IMR-90 (cell line): ENCODE data around the gene ISOC2. TPM values are rescaled to one million over a fixed set of nuclear protein-coding genes. Genes with fewer than 3 reads are reported as not detected.

ENCODE experiments used
- ATAC-seq: fragments of 200-7000 bp; cut with Tn5 transposase; 2 replicates; pipeline ENCODE4 v1.9.1; 2020; ENCODE audit warnings: low read depth, mild to moderate bottlenecking, moderate library complexity
- BruUV-seq: library from RNA; stranded (reverse); fragments of 400-500 nt; replicated peaks from 2 replicates; lab custom pipeline; 2021; lab: Mats Ljungman, UMichigan
- CTCF ChIA-PET: fragments of 300-600 bp; formaldehyde crosslinking; extraction: SDS; loops from one replicate; lab custom pipeline; 2021; ENCODE audit warnings: antibody characterized with exemption; lab: Yijun Ruan, JAX
- POLR2A ChIA-PET: fragments of 300-600 bp; sonication (Branson Sonifier 250); formaldehyde crosslinking; loops from one replicate; lab custom pipeline; 2022; ENCODE audit warnings: antibody characterized with exemption; ENCODE audit not compliant: unreplicated experiment; lab: Charles Lee
- DNase-seq: peaks from one replicate; pipeline ENCODE4 v3.0.0; 2013
- H2AFZ ChIP-seq: replicated peaks from 2 replicates; pipeline ENCODE3; 2013; ENCODE audit warnings: low read length, mild to moderate bottlenecking; ENCODE audit not compliant: poor library complexity
- H2AK5ac ChIP-seq: 2 replicates; pipeline ENCODE4 v1.6.1; 2013; ENCODE audit warnings: low read depth, low read length, inconsistent platforms
- H2AK9ac ChIP-seq: replicated peaks from 2 replicates; pipeline ENCODE3; 2013; ENCODE audit warnings: mild to moderate bottlenecking, low read depth, low read length, moderate library complexity; ENCODE audit not compliant: poor library complexity
- H2BK120ac ChIP-seq: 2 replicates; pipeline ENCODE4 v1.6.1; 2013; ENCODE audit warnings: low read depth, low read length, inconsistent platforms
- H2BK15ac ChIP-seq: 3 replicates; pipeline ENCODE4 v1.6.1; 2013; ENCODE audit warnings: low read depth, low read length, inconsistent platforms
- H2BK20ac ChIP-seq: 2 replicates; pipeline ENCODE4 v1.6.1; 2013; ENCODE audit warnings: low read depth, mild to moderate bottlenecking, inconsistent platforms, low read length, moderate library complexity
- H2BK5ac ChIP-seq: 2 replicates; pipeline ENCODE4 v1.6.1; 2013; ENCODE audit warnings: mild to moderate bottlenecking, low read depth, low read length, inconsistent platforms; ENCODE audit not compliant: poor library complexity, severe bottlenecking
- H3K14ac ChIP-seq: replicated peaks from 2 replicates; pipeline ENCODE4 v1.6.1; 2013; ENCODE audit warnings: low read depth, low read length, inconsistent platforms
- H3K18ac ChIP-seq: 2 replicates; pipeline ENCODE4 v1.6.1; 2013; ENCODE audit warnings: low read depth, low read length, control low read depth
- H3K23ac ChIP-seq: 2 replicates; pipeline ENCODE4 v1.6.1; 2013; ENCODE audit warnings: low read depth, low read length, inconsistent platforms
- H3K27ac ChIP-seq: 2 replicates; pipeline ENCODE4 v1.5.1; 2013; ENCODE audit warnings: mild to moderate bottlenecking, control low read depth, low read length; ENCODE audit not compliant: insufficient read depth
- H3K27me3 ChIP-seq: 2 replicates; pipeline ENCODE4 v1.6.1; 2013; ENCODE audit warnings: low read length; ENCODE audit not compliant: control insufficient read depth, insufficient read depth
- H3K36me3 ChIP-seq: 2 replicates; pipeline ENCODE4 v1.6.1; 2013; ENCODE audit warnings: low read length, mixed read lengths; ENCODE audit not compliant: control insufficient read depth, insufficient read depth
- H3K4ac ChIP-seq: 2 replicates; pipeline ENCODE4 v1.6.1; 2013; ENCODE audit warnings: low read depth, low read length, inconsistent platforms
- H3K4me1 ChIP-seq: 2 replicates; pipeline ENCODE4 v1.6.1; 2013; ENCODE audit warnings: low read length, mixed read lengths; ENCODE audit not compliant: control insufficient read depth, insufficient read depth
- H3K4me2 ChIP-seq: 2 replicates; pipeline ENCODE4 v1.6.1; 2013; ENCODE audit warnings: low read depth, mild to moderate bottlenecking, control low read depth, low read length, moderate library complexity
- H3K4me3 ChIP-seq: 2 replicates; pipeline ENCODE4 v1.5.1; 2013; ENCODE audit warnings: low read depth, mild to moderate bottlenecking, control low read depth, low read length, moderate library complexity; ENCODE audit not compliant: insufficient read depth
- H3K56ac ChIP-seq: 2 replicates; pipeline ENCODE4 v1.6.1; 2013; ENCODE audit warnings: low read length, inconsistent platforms; ENCODE audit not compliant: insufficient read depth; ENCODE audit errors: extremely low read depth
- H3K79me1 ChIP-seq, 2 experiments: 2 replicates each; pipeline ENCODE4 v1.6.1; 2013; ENCODE audit warnings: low read length in 2 of 2, inconsistent platforms in 1 of 2, low read depth in 1 of 2
- H3K9ac ChIP-seq: 2 replicates; pipeline ENCODE4 v1.6.1; 2013; ENCODE audit warnings: low read depth, low read length, control low read depth
- H3K9me1 ChIP-seq: 2 replicates; pipeline ENCODE4 v1.6.1; 2013; ENCODE audit warnings: low read length, inconsistent platforms; ENCODE audit not compliant: insufficient read depth
- H3K9me3 ChIP-seq: 2 replicates; pipeline ENCODE4 v1.6.1; 2013; ENCODE audit warnings: low read length; ENCODE audit not compliant: control insufficient read depth, insufficient read depth
- H4K20me1 ChIP-seq: 2 replicates; pipeline ENCODE4 v1.6.1; 2013; ENCODE audit warnings: low read length, inconsistent platforms; ENCODE audit not compliant: insufficient read depth
- H4K5ac ChIP-seq: 2 replicates; pipeline ENCODE4 v1.6.1; 2013; ENCODE audit warnings: mild to moderate bottlenecking, low read depth, low read length, control low read depth
- H4K8ac ChIP-seq, 2 experiments: 2 replicates each; pipeline ENCODE4 v1.6.1; 2013; ENCODE audit warnings: low read depth in 2 of 2, low read length in 2 of 2, control low read depth in 1 of 2, inconsistent platforms in 1 of 2
- H4K91ac ChIP-seq: 2 replicates; pipeline ENCODE4 v1.6.1; 2013; ENCODE audit warnings: low read depth, low read length, inconsistent platforms; ENCODE audit not compliant: insufficient read depth
- BHLHE40 ChIP-seq: fragments of 150-350 bp; IDR thresholded peaks from 2 replicates; pipeline ENCODE4 v1.6.1; 2016; ENCODE audit warnings: mild to moderate bottlenecking, low read depth, low read length
- CEBPB ChIP-seq: IDR thresholded peaks from 2 replicates; pipeline ENCODE4 v1.6.1; 2012; ENCODE audit warnings: low read depth, low read length, improper control_type of control experiment
- MAFK ChIP-seq: IDR thresholded peaks from 2 replicates; pipeline ENCODE4 v1.6.1; 2012; ENCODE audit warnings: low read depth, low read length, improper control_type of control experiment
- MAZ ChIP-seq: IDR thresholded peaks from 2 replicates; pipeline ENCODE4 v1.6.1; 2012; ENCODE audit warnings: low read depth, mild to moderate bottlenecking, low read length, improper control_type of control experiment, moderate library complexity, borderline replicate concordance
- POLR2A ChIP-seq: IDR thresholded peaks from 2 replicates; pipeline ENCODE4 v1.6.1; 2012; ENCODE audit warnings: mild to moderate bottlenecking, low read depth, low read length
- RAD21 ChIP-seq: IDR thresholded peaks from 2 replicates; pipeline ENCODE4 v1.6.1; 2012; ENCODE audit warnings: low read length, improper control_type of control experiment
- RCOR1 ChIP-seq: IDR thresholded peaks from 2 replicates; pipeline ENCODE4 v1.6.1; 2012; ENCODE audit warnings: mild to moderate bottlenecking, low read length, improper control_type of control experiment; ENCODE audit not compliant: insufficient replicate concordance
- RFX5 ChIP-seq: IDR thresholded peaks from 2 replicates; pipeline ENCODE4 v1.8.0; 2012; ENCODE audit warnings: low read depth, mild to moderate bottlenecking, low read length, moderate library complexity
- SMC3 ChIP-seq: fragments of 150-350 bp; IDR thresholded peaks from 2 replicates; pipeline ENCODE4 v1.6.1; 2016; ENCODE audit warnings: low read depth, mild to moderate bottlenecking, antibody characterized with exemption, low read length, moderate library complexity
- USF2 ChIP-seq: fragments of 150-350 bp; IDR thresholded peaks from 2 replicates; pipeline ENCODE4 v1.6.1; 2017; ENCODE audit warnings: mild to moderate bottlenecking, antibody characterized with exemption, low read length, low read depth
- WGBS, 2 experiments: methylation state at CpG; one replicate each; pipeline versions ENCODE4 v1.1.5 to v1.1.7; 2013; ENCODE audit warnings: missing lambda C conversion rate in 2 of 2; ENCODE audit not compliant: insufficient read length in 1 of 2; ENCODE audit errors: extremely low coverage in 2 of 2; 5-methylcytosine and 5-hydroxymethylcytosine counted together
- dilution Hi-C: fragments of 300-500 bp; cut with HindIII; formaldehyde crosslinking; loops from one replicate; pipeline ENCODE4 v1.14.3; 2018; ENCODE audit warnings: low sequenced_read_pairs; ENCODE audit not compliant: unreplicated experiment
- in situ Hi-C: fragments of 300-500 bp; cut with MboI; formaldehyde crosslinking; loops from 3 replicates; pipeline ENCODE4 v1.14.3; 2019; ENCODE audit warnings: low sequenced_read_pairs, inconsistent platforms, mixed read lengths
- intact Hi-C: fragments of 100-400 bp; cut with micrococcal nuclease; formaldehyde crosslinking; loops from 2 replicates; pipeline ENCODE4 v1.10.0; 2022
- polyA plus RNA-seq, 3 experiments: library from polyadenylated mRNA; depleted of rRNA; stranded (reverse); fragments of >200 nt; gene quantifications; 2 replicates each; pipeline ENCODE4 v1.2.3, GENCODE V29; 2012; ENCODE audit warnings: low replicate concordance in 1 of 3
- total RNA-seq: library from RNA; depleted of rRNA; stranded (reverse); fragments of >200 nt; gene quantifications from 2 replicates; pipeline ENCODE4 v1.2.3, GENCODE V29; 2012

Gene ISOC2
- total and polyA plus RNA-seq, 2 of the 4 experiments (the other 2 are of a cell fraction) = 56.1 to 82.1 TPM

GRCh38 chr19:55424518-55424917 is 36.9 kb downstream of the ISOC2 start:
- Histone ChIP-seq H3K14ac (no peak overlapping the region), H3K18ac (no peak overlapping the region), H3K23ac (no peak overlapping the region), H2BK120ac (no peak overlapping the region), H2AK5ac (no peak overlapping the region), H3K9ac (no peak overlapping the region), H3K9me1 (0 out of 2 replicates have a peak, but pooled peaks cover 4% of the 10 kb centered on the region), H4K20me1 (no peaks in the 10 kb centered on the region), H2AK9ac (no peak overlapping the region), H2BK20ac (no peak overlapping the region), H3K27ac (no peak overlapping the region), H3K27me3 (peaks cover 21% of the 10 kb centered on the region), H2BK15ac (no peak overlapping the region), H3K4me2 (no peak overlapping the region), H3K4ac (no peak overlapping the region), H3K36me3 (no peaks in the 10 kb centered on the region), H3K56ac (no peak overlapping the region), H3K4me3 (no peak overlapping the region), H3K9me3 (no peaks in the 10 kb centered on the region), H4K91ac (no peak overlapping the region), H4K8ac (no peak overlapping the region), H3K79me1 (no peaks in the 10 kb centered on the region), H4K5ac (no peak overlapping the region), H3K4me1 (no peaks in the 10 kb centered on the region), H2AFZ (no peak overlapping the region), H2BK5ac (no peak overlapping the region)
- no peak for TF ChIP-seq BHLHE40
- no peak for TF ChIP-seq SMC3
- TF ChIP-seq USF2 = no peak
- TF ChIP-seq RFX5 = no peak
- no peak for TF ChIP-seq CEBPB
- no peak for TF ChIP-seq MAZ
- TF ChIP-seq RCOR1 = no peak
- no peak for TF ChIP-seq RAD21
- no peak for TF ChIP-seq MAFK
- no peak for TF ChIP-seq POLR2A
- no CpG with 5 or more reads among the region's 3 CpGs for WGBS, 2 experiments
- in situ Hi-C loops (no loop called here), dilution Hi-C loops (no loop called here), intact Hi-C loops (no loop called here)
- ATAC-seq (no peak), DNase-seq (no peak)
- ChIA-PET POLR2A (no interaction called here), CTCF (no interaction called here)
- BruUV-seq = no TSS peak
